Peyer's patch (tissue), 4 donors: ENCODE measurements around the gene GCGR.

Experiments used
- POLR2A ChIP-seq, 2 donors: fragments of 450-650 bp; IDR thresholded peaks; one replicate each; pipeline ENCODE4 v1.5.1; 2017; ENCODE audit warnings: antibody characterized with exemption in 2 of 2, mild to moderate bottlenecking in 2 of 2, moderate library complexity in 2 of 2
- TF ChIP-seq, protein P1 (sequence below), 6 experiments: fragments of 450-650 bp in 4 of 6; fragments of 200-600 bp in 2 of 6; sonication (generic) in 1 of 6; IDR thresholded peaks; one replicate each; pipeline ENCODE4 v1.5.1; 2017 to 2019; ENCODE audit warnings: antibody characterized with exemption in 6 of 6, mild to moderate bottlenecking in 3 of 6, moderate library complexity in 1 of 6

GRCh38 chr17:81808778-81809555, 5.0 kb downstream of the GCGR start:
- TF ChIP-seq, protein P1, sequence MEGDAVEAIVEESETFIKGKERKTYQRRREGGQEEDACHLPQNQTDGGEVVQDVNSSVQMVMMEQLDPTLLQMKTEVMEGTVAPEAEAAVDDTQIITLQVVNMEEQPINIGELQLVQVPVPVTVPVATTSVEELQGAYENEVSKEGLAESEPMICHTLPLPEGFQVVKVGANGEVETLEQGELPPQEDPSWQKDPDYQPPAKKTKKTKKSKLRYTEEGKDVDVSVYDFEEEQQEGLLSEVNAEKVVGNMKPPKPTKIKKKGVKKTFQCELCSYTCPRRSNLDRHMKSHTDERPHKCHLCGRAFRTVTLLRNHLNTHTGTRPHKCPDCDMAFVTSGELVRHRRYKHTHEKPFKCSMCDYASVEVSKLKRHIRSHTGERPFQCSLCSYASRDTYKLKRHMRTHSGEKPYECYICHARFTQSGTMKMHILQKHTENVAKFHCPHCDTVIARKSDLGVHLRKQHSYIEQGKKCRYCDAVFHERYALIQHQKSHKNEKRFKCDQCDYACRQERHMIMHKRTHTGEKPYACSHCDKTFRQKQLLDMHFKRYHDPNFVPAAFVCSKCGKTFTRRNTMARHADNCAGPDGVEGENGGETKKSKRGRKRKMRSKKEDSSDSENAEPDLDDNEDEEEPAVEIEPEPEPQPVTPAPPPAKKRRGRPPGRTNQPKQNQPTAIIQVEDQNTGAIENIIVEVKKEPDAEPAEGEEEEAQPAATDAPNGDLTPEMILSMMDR (IDR thresholded peaks at IDR 0.05), result no peak
- no peak for TF ChIP-seq POLR2A (IDR thresholded peaks at IDR 0.05)
